Measurements from ENCODE around the gene ANO1.

ANO1 gene

GRCh38 chr11:70142221-70142875 is 64.2 kb downstream of the ANO1 start:
- no peak for DNase-seq

DNA sequence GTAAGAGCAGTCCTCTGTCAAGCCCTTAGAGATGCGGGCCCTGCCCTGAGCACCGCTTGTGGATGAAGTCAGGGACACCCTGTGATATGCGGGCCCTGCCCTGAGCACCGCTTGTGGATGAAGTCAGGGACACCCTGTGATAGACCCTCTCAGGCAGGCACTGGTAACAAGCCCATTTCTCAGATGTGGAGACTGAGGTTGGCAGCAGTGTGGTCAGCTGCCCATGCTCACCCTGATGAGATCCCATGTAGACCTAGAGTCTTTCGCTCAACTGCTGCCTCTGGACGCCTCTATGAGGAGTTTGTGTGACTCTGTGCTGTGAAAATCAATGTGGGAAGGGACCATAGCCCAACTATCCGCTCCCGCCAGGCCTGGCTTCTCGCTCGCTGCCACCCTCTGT is 66.1 kb downstream of the ANO1 start:
- no peak for DNase-seq

DNA sequence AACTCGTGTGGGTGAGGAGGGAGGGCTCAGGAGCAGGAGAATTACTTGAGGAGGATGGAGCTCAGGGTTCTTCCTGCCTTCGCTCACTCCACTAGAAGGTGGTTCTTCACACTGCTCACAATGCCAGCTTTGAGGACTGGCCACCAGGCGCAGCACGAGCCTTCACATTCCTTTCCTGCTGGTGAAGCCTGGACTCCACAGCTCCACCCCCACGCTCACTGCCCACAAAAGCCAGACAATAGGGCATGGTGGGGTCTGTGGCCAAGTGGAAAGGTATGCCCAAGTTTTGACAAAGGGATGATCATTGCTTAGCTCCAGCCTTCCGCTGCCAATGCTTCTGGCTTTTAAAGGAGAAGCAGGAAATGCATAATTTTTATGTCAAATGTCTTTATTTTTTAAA is 67.0 kb downstream of the ANO1 start:
- DNase-seq = no peak

GRCh38 chr11:70145841-70146240 is 67.7 kb downstream of the ANO1 start:
- DNase-seq = no peak

- no peak for DNase-seq
These were observed 68.2 kb downstream of the ANO1 start for GRCh38 chr11:70146299-70146698.

- no peak for DNase-seq
These were observed 68.9 kb downstream of the ANO1 start for GRCh38 chr11:70146895-70147520.

GRCh38 chr11:70147668-70148067 is 69.6 kb downstream of the ANO1 start:
- DNase-seq = no peak

DNA sequence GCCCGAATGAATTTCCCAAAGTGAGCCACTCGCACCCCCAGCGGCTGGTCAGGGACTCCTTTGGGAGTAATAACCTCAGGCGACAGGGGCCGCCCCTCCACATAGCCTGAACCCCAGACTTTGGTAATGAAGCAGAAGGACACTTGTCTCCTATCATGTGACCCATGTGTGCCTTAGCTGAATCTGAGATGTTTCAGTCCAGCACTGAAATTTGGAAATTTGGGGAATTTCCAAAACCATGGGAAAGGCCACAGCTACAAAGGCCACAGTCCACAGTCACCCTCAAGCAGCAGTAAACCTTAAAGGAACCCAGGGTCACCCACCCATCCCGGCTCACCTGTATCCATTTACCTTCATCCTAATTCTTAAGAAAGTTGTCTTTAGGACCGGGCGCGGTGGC is 73.6 kb downstream of the ANO1 start:
- DNase-seq = peak; percentile 8

DNA sequence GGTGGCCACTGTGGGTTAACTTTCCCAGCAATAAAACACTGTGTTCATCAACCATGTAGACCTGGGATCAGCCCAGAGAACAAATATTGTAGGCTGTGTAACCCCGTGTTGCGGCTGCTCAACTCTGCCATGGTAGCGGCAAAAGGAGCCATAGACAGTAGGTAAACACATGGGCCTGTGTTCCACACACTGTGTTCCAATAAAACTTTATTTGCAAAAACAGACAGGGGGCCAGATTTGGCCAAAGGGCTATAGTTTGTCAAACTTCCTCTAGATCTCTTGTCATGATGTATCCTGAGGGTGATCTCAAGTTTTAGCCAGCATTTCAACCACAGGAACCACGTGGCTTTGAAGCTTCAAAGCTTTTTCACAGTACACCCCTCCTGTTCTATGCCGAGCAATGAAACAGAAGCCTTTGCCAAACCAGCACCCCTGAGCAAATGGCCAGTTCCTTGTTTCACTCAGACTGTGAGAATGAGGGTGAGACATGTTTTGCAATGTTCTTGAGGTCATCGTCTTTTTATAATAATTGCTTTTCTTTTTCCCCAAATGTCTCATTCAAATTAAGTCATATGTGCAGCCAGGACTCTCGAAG is 75.1 kb downstream of the ANO1 start:
- peak; percentile 56 for DNase-seq

GRCh38 chr11:70155386-70155785 is 77.3 kb downstream of the ANO1 start:
- DNase-seq = no peak

DNA sequence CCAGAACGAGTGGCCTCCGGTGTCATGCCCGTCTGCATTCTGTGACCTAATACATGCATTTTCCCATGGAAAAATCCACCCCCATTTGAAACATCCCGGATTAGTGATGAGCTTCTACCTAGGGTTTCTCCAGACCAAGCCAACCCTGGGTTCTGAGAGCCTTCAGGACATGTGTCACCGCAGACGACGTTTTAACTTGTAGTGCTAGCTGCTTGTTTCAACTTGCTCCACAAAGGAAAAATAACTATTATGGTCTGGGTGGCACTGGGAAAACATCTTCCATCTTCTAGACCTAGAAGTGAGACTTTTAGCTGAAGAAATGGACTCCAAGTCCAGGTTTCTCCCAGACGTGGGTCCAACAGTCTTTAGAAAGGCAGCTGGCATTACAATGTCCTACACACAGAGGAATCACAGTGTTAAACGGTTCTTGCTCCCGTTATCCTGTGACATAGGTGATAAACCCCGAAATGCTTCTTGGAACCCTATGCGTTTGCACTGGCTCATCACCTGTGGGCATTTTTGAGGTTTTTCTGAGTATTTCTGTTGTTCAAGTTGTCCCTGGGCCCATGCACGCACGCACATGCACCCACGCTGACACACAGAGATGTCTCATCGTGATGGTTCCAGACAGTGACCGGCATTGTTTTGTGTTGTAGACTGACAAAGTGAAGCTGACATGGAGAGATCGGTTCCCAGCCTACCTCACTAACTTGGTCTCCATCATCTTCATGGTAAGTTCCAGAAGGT is 78.3 kb downstream of the ANO1 start:
- DNase-seq = no peak

- DNase-seq = no peak
These were observed 80.1 kb downstream of the ANO1 start for GRCh38 chr11:70158201-70158600.

GRCh38 chr11:70158757-70159389 is 80.8 kb downstream of the ANO1 start:
- no peak for DNase-seq

GRCh38 chr11:70159627-70160570 is 81.8 kb downstream of the ANO1 start:
- DNase-seq = no peak

DNA sequence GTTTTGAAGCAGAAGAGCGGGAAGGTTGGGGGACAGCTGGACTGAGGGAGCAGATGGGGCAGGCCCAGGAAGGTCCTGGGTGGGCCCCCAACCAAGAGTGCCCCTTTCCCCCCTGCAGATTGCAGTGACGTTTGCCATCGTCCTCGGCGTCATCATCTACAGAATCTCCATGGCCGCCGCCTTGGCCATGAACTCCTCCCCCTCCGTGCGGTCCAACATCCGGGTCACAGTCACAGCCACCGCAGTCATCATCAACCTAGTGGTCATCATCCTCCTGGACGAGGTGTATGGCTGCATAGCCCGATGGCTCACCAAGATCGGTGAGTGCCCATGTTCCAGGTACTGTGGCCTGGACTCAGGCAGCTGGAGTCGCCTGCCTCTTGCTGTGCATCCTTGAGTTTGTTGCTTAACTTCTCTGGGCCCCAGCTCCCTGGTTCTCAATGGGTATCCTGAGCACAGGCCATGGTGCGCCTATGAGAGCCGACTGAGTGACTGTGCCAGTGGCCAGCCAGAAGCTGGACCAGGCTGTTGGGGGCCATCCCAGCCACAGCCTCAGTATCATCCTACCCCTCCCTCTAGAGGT is 83.0 kb downstream of the ANO1 start:
- no peak for DNase-seq

DNA sequence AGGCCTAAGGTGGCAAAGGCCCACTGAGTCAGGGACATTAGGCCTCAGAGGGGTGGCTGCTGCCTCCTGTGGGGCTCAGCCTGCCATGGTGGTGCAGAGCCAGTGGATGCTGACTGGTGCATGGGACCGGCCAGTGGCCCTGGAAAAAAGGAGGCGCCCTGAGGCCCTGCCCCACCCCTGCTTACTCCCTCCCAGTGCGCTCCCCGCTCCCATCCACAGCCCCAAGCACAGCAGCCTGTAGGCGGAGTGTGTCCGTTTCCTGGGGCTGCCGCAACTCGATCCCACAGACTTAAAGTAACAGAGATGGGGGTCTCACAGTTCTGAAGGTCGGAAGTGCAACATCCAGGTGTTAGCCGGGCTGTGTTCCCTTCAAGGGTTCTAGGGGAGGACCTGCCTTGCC is 86.6 kb downstream of the ANO1 start:
- DNase-seq = no peak

DNA sequence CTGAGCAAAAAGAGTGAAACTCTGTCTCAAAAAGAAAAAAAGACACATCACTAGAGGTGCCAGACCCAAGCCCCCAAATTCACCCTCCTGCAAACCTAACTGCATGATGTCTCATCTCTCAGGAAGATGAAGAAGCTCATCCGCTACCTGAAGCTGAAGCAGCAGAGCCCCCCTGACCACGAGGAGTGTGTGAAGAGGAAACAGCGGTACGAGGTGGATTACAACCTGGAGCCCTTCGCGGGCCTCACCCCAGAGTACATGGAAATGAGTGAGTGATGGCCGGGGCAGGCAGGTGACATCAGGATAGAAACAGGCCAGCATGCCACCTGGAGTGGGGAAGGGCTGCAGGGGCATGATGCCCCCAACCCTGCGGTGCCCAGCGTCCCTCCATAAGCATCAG is 89.0 kb downstream of the ANO1 start:
- DNase-seq = no peak

DNA sequence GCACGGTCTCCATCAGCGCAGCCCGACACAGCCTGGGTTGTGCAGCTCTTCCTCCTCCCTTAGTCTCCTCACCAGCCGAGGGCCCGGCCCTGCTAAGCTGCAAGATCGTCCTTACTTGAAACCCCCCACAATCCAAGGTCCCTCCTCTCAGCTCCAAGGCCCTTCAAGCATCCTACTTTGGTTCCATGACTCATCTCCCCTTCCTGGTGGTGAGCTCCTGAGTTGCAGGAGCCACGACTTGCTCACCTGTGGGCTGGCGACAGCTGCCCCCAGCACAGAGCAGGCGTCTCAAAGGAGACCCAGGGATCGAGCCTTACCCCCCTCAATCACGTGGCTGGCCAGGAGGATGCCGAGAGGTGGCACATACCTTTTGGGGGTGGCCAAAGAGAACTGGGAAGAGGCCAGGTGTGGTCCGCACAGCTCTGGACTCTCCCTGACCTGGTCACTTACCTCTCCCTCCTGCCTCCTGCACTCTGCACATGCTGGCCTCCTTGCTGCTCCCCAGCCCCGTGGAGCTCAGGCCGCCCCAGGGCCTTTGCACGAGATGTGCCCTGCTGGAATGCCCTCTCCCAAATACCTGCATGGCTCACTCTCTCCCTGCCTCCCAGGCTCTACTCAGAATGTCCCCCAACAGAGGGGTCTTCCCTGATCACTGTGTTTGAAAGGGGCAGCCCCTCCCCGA is 89.7 kb downstream of the ANO1 start:
- no peak for DNase-seq

- no peak for DNase-seq
These were observed 90.3 kb downstream of the ANO1 start for GRCh38 chr11:70168405-70168754.

DNA sequence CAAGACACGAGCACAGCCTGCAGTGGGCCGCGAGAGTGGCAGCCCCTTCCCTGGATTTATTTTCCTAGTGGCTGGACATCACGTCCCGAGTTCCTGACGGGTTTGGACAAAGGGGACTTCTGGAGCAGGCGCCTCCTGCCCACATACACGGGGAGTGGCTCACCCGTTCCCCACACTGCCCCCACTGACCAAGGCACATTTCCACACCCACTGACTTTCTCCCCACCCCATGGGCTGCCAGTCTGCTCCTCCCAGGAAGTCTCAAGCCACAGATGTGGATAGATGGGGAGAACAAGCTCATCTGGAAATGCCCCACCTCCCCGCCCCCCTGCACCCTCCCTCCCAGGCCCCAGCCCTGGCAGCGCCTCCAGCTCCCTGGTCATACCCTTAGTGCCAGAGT is 91.0 kb downstream of the ANO1 start:
- DNase-seq = no peak

- no peak for DNase-seq
These were observed 91.5 kb downstream of the ANO1 start for GRCh38 chr11:70169632-70170031.
